GM23338 (cell line): ENCODE measurements around the gene CAMKK2.

Source experiments
- CREB1 ChIP-seq: fragments of 250-450 bp; sonication (Bioruptor Pico); IDR thresholded peaks from 2 replicates; pipeline ENCODE4 v1.5.0; 2020; ENCODE audit warnings: low read depth, mild to moderate bottlenecking, moderate library complexity
- EZH2 ChIP-seq: fragments of 200-600 bp; sonication (generic); IDR thresholded peaks from one replicate; pipeline ENCODE4 v1.8.0; 2017; ENCODE audit warnings: antibody characterized with exemption, mild to moderate bottlenecking, low read depth; ENCODE audit not compliant: unreplicated experiment
- POLR2AphosphoS5 ChIP-seq: IDR thresholded peaks from 2 replicates; pipeline ENCODE4 v1.6.1; 2016; ENCODE audit warnings: antibody characterized with exemption, low read depth
- TF ChIP-seq, protein P1 (sequence below), 2 experiments: fragments of 200-600 bp in 1 of 2; sonication (generic) in 1 of 2; conservative IDR thresholded peaks; 2 replicates each; pipeline versions ENCODE4 v1.5.1 to v1.6.1; 2016 to 2017; ENCODE audit warnings: antibody characterized with exemption in 2 of 2, low read depth in 2 of 2, mild to moderate bottlenecking in 2 of 2, moderate library complexity in 1 of 2

DNA sequence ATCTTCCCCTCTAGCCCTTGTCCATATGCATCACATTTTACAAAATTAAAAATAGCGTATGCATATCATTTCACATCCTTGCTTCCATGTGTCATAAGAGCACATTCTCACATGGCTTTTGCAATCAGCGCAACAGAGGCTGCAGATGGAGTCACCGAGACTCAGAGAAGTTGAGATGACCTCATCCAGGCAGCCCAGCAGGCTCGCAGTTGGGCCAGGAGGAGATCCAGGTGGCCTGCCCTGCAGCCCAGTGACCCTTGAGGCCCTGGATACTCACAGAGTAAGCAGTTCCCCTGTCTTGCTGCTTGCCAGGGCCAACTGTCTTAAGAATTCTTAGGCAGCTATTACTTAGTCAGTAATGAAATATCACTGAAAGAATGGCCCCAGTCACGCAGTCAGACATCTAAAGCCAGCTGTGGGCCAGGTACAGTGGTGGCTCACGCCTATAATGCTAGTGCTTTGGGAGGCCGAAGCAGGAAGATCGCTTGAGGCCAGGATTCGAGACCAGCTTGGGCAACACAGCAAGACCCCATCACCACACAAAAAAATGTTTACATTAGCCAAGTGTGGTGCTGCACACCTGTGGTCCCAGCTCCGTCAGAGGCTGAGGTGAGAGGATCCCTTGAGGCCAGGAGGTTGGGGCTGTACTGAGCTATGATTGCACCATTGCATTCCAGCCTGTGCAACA, 9.1 kb downstream of the CAMKK2 start:
- TF ChIP-seq CREB1 (CRISPR knock-in tag): no peak
- TF ChIP-seq, protein P1, sequence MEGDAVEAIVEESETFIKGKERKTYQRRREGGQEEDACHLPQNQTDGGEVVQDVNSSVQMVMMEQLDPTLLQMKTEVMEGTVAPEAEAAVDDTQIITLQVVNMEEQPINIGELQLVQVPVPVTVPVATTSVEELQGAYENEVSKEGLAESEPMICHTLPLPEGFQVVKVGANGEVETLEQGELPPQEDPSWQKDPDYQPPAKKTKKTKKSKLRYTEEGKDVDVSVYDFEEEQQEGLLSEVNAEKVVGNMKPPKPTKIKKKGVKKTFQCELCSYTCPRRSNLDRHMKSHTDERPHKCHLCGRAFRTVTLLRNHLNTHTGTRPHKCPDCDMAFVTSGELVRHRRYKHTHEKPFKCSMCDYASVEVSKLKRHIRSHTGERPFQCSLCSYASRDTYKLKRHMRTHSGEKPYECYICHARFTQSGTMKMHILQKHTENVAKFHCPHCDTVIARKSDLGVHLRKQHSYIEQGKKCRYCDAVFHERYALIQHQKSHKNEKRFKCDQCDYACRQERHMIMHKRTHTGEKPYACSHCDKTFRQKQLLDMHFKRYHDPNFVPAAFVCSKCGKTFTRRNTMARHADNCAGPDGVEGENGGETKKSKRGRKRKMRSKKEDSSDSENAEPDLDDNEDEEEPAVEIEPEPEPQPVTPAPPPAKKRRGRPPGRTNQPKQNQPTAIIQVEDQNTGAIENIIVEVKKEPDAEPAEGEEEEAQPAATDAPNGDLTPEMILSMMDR (conservative IDR thresholded peaks at IDR 0.05; ENCODE audit: low read depth in 2 of 2): no peak
- TF ChIP-seq POLR2AphosphoS5: no peak
- no peak for TF ChIP-seq EZH2
